ENCODE measurements around the gene PTGES.

The PTGES gene

GRCh38 chr9:129694243-129694646 is 58.6 kb downstream of the PTGES start:
- DNase-seq (ENCODE audit: low read depth, low spot score), result no peak

GRCh38 chr9:129693741-129694140 is 59.1 kb downstream of the PTGES start:
- no peak for DNase-seq (ENCODE audit: low read depth, low spot score)

- DNase-seq (ENCODE audit: low read depth, low spot score), result no peak
These were observed 60.3 kb downstream of the PTGES start for GRCh38 chr9:129692534-129692933.
